M059J (cell line): ENCODE measurements around the gene PAFAH2. TPM values are rescaled to one million over a fixed set of nuclear protein-coding genes. Genes with fewer than 3 reads are reported as not detected.

Source experiments
- total RNA-seq: library from RNA; depleted of rRNA; stranded (reverse); fragments of >200 nt; shearing (Covaris generic); gene quantifications from 2 replicates; pipeline ENCODE4 v1.2.3, GENCODE V29; 2014; rRNA removed

Gene PAFAH2
- total RNA-seq, 1 experiment from 2014 or later: 7.5 TPM

Other genes with a start within 250 kb of the PAFAH2 start
- 35.6 and 62.9 TPM in 2 replicates for gene SELENON, start 197.9 kb downstream of the PAFAH2 start, total RNA-seq
- 45.0 and 45.6 TPM in 2 replicates for gene MTFR1L, start 178.1 kb downstream of the PAFAH2 start, total RNA-seq
- gene AUNIP, start 138.6 kb downstream of the PAFAH2 start, total RNA-seq: 7.1 and 9.1 TPM in 2 replicates
- gene PAQR7, start 122.4 kb downstream of the PAFAH2 start, total RNA-seq: 6.5 and 6.8 TPM in 2 replicates
- 377 and 462 TPM in 2 replicates for gene STMN1, start 91.6 kb downstream of the PAFAH2 start, total RNA-seq
- gene EXTL1, start 23.7 kb upstream of the PAFAH2 start, total RNA-seq: 0.34 TPM in 1 of 2 replicates, not detected in the other
- 0.52 and 1.8 TPM in 2 replicates for gene SLC30A2, start 48.1 kb upstream of the PAFAH2 start, total RNA-seq
- 0.07 TPM in 1 of 2 replicates, not detected in the other for gene TRIM63, start 69.6 kb upstream of the PAFAH2 start, total RNA-seq
- gene PDIK1L, start 113.8 kb upstream of the PAFAH2 start, total RNA-seq: 9.0 and 9.3 TPM in 2 replicates
- not detected in 2 replicates for gene FAM110D, start 161.0 kb upstream of the PAFAH2 start, total RNA-seq
- gene C1orf232, start 170.9 kb upstream of the PAFAH2 start, total RNA-seq: not detected in 2 replicates
- 22.4 and 23.0 TPM in 2 replicates for gene ZNF593, start 171.8 kb upstream of the PAFAH2 start, total RNA-seq
- gene ZNF593OS, start 173.8 kb upstream of the PAFAH2 start, total RNA-seq: not detected in 2 replicates
- 0.49 TPM in 1 of 2 replicates, not detected in the other for gene CNKSR1, start 179.4 kb upstream of the PAFAH2 start, total RNA-seq
- not detected in 2 replicates for gene CATSPER4, start 192.5 kb upstream of the PAFAH2 start, total RNA-seq
- 28.6 and 43.0 TPM in 2 replicates for gene CEP85, start 236.1 kb upstream of the PAFAH2 start, total RNA-seq